ENCODE measurements around the gene NAALADL2. TPM values are rescaled to one million over a fixed set of nuclear protein-coding genes. Genes with fewer than 3 reads are reported as not detected.
"Not testable (repeated sequence)": the region's sequence is repeated elsewhere in the genome, so short reads cannot be mapped to it uniquely, and the experiment has no call there.

The NAALADL2 gene
- total RNA-seq, 1 donor from 2014 or later: 2.8 TPM

DNA sequence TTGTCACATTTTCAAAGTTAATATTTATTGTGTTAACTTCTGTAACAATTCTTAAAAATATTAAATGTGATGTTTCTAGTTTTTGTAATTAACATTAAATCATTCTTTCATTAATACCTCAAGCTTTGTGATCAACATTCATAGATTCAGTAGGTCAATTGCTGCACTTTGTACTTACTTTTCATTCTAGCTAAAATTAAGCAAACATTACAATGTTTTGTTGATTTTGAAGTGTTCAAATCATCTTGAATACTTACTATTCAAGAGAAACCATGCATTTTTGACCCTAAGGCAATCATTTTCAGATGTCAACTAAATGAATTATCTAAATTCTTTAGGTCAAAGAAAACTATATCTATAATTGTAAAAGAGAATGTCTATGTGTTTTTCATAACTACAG is 933.1 kb downstream of the NAALADL2 start:
- no peak for DNase-seq (ENCODE audit: low read depth, low spot score)
- Mint-ChIP-seq H3K36me3 (ENCODE audit: low read depth) (no peaks in the 10 kb centered on the region), H3K4me1 (no peaks in the 10 kb centered on the region), H3K9me3 (no peaks in the 10 kb centered on the region), H3K27ac (ENCODE audit: unreplicated experiment) (no peak overlapping the region), H3K4me3 (no peak overlapping the region), H3K27me3 (ENCODE audit: low read depth) (no peaks in the 10 kb centered on the region)
- TF ChIP-seq, protein P1, sequence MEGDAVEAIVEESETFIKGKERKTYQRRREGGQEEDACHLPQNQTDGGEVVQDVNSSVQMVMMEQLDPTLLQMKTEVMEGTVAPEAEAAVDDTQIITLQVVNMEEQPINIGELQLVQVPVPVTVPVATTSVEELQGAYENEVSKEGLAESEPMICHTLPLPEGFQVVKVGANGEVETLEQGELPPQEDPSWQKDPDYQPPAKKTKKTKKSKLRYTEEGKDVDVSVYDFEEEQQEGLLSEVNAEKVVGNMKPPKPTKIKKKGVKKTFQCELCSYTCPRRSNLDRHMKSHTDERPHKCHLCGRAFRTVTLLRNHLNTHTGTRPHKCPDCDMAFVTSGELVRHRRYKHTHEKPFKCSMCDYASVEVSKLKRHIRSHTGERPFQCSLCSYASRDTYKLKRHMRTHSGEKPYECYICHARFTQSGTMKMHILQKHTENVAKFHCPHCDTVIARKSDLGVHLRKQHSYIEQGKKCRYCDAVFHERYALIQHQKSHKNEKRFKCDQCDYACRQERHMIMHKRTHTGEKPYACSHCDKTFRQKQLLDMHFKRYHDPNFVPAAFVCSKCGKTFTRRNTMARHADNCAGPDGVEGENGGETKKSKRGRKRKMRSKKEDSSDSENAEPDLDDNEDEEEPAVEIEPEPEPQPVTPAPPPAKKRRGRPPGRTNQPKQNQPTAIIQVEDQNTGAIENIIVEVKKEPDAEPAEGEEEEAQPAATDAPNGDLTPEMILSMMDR (conservative IDR thresholded peaks at IDR 0.05): no peak

DNA sequence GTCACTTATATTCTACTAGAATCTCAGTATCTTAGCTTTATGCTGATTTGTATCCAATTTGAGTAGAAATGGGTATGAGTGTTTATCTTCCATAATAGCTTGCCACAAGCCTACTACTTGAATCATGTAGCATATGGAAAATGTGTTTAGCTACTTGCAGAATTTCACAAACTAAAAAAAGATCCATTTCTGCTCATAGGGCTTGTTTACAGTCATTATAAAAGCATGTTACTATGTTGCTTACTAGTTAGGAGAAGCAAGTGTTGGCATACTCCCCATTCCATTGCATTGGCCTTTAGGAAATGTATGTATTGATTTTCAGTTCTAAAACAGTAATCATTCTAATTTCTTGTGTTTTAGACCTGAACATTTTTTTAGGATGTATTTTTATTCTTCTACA is 939.2 kb downstream of the NAALADL2 start:
- no peaks in the 10 kb centered on the region for H3K27me3 Mint-ChIP-seq (ENCODE audit: low read depth)
- no peak overlapping the region for H3K4me3 Mint-ChIP-seq
- H3K27ac Mint-ChIP-seq (ENCODE audit: unreplicated experiment): no peak overlapping the region
- H3K4me1 Mint-ChIP-seq: no peaks in the 10 kb centered on the region
- H3K9me3 Mint-ChIP-seq: no peaks in the 10 kb centered on the region
- no peak for DNase-seq (ENCODE audit: low read depth, low spot score)
- TF ChIP-seq, protein P1 (conservative IDR thresholded peaks at IDR 0.05): no peak
- no peaks in the 10 kb centered on the region for H3K36me3 Mint-ChIP-seq (ENCODE audit: low read depth)

- H3K4me1 Mint-ChIP-seq: no peaks in the 10 kb centered on the region
Measured at GRCh38 chr3:175805825-175806224, 946.7 kb downstream of the NAALADL2 start.

GRCh38 chr3:175807175-175807574 is 948.0 kb downstream of the NAALADL2 start:
- H3K4me3 Mint-ChIP-seq: no peak overlapping the region
- no peak for DNase-seq (ENCODE audit: low read depth, low spot score)
- no peaks in the 10 kb centered on the region for H3K4me1 Mint-ChIP-seq
- no peaks in the 10 kb centered on the region for H3K36me3 Mint-ChIP-seq (ENCODE audit: low read depth)
- TF ChIP-seq, protein P1 (conservative IDR thresholded peaks at IDR 0.05): no peak
- no peaks in the 10 kb centered on the region for H3K9me3 Mint-ChIP-seq
- no peak overlapping the region for H3K27ac Mint-ChIP-seq (ENCODE audit: unreplicated experiment)
- no peaks in the 10 kb centered on the region for H3K27me3 Mint-ChIP-seq (ENCODE audit: low read depth)

More at GRCh38 chr3:175805825-175806224, 946.7 kb downstream of the NAALADL2 start:
- no peak overlapping the region for H3K4me3 Mint-ChIP-seq
- no peak overlapping the region for H3K27ac Mint-ChIP-seq (ENCODE audit: unreplicated experiment)
- H3K27me3 Mint-ChIP-seq (ENCODE audit: low read depth): no peaks in the 10 kb centered on the region
- TF ChIP-seq, protein P1 (conservative IDR thresholded peaks at IDR 0.05): no peak
- no peak for DNase-seq (ENCODE audit: low read depth, low spot score)
- no peaks in the 10 kb centered on the region for H3K9me3 Mint-ChIP-seq
- H3K36me3 Mint-ChIP-seq (ENCODE audit: low read depth): no peaks in the 10 kb centered on the region

DNA sequence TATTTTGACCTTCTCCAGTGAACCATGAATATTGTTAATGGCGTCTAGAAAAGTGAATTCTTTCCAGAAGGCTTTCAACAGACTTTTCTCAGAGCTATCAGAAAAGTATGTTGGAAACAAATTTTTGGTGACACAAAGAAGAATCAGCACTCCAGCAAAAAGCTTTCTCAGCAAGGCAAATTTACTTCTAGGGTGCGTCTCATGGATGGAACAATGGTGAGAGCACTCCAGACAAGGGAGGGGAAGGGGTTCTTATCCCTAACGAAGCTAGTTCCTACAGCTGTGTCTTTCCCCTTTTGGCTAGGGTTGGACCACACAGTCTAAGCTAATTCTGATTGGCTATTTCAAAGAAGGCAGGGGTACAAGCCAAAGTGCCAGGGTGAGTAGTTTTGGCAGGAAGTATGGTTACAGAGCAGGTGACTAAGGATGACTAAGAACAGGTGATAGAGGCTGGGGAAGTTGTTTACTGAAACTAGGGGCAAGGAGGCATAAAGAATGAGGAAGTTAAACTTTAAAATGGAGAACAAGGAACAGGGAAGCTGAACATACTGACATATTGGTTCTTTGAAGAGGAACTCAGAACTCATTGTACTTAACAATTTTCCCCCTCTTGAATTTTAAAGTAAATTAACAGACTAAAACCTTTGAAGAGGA is 959.8 kb downstream of the NAALADL2 start:
- Mint-ChIP-seq H3K27me3 (ENCODE audit: low read depth) (no peaks in the 10 kb centered on the region), H3K27ac (ENCODE audit: unreplicated experiment) (no peak overlapping the region), H3K9me3 (peaks cover 23% of the 10 kb centered on the region), H3K4me1 (no peaks in the 10 kb centered on the region), H3K36me3 (ENCODE audit: low read depth) (peaks cover 16% of the 10 kb centered on the region), H3K4me3 (no peak overlapping the region)
- TF ChIP-seq, protein P1 (conservative IDR thresholded peaks at IDR 0.05): no peak
- DNase-seq (ENCODE audit: low read depth, low spot score): no peak

- not testable (repeated sequence) for H3K4me1 Mint-ChIP-seq; H3K4me3 Mint-ChIP-seq; H3K27ac Mint-ChIP-seq (ENCODE audit: unreplicated experiment); H3K27me3 Mint-ChIP-seq (ENCODE audit: low read depth); DNase-seq (ENCODE audit: low read depth, low spot score)
- H3K36me3 Mint-ChIP-seq (ENCODE audit: low read depth): peaks cover 16% of the 10 kb centered on the region
- H3K9me3 Mint-ChIP-seq: peaks cover 19% of the 10 kb centered on the region
Measured at GRCh38 chr3:175822766-175823491, 963.8 kb downstream of the NAALADL2 start.

DNA sequence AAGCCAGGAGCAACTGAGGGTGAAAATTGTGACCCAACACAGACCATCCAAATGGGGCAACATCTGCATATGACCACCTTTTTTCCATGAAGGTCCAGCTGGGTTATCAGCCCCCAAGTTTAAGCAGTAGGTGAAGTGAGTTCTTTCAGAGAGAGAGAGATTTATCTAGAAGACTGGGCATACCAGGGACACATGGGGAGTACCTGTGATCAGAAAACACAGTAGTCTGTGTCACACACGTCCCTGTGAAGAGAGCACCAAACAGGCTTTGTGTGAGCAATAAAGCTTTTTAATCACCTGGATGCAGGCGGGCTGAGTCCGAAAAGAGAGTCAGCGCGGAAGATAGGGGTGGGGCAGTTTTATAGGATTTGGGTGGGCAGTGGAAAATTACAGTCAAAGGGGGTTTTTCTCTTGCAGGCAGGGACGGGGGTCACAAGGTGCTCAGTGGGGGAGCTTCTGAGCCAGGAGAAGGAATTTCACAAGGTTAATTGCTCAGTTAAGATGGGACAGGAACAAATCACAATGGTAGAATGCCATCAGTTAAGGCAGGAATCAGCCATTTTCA is 966.0 kb downstream of the NAALADL2 start:
- H3K4me3 Mint-ChIP-seq; DNase-seq (ENCODE audit: low read depth, low spot score); H3K27ac Mint-ChIP-seq (ENCODE audit: unreplicated experiment); H3K9me3 Mint-ChIP-seq; H3K36me3 Mint-ChIP-seq (ENCODE audit: low read depth); H3K27me3 Mint-ChIP-seq (ENCODE audit: low read depth); H3K4me1 Mint-ChIP-seq: not testable (repeated sequence)

Measured in neural crest cell (in vitro differentiated cells).